ENCODE measurements around the gene SMOC1. TPM values are rescaled to one million over a fixed set of nuclear protein-coding genes. Genes with fewer than 3 reads are reported as not detected.

Gene SMOC1
- total RNA-seq, 1 experiment from 2014 or later: 0.14 TPM

DNA sequence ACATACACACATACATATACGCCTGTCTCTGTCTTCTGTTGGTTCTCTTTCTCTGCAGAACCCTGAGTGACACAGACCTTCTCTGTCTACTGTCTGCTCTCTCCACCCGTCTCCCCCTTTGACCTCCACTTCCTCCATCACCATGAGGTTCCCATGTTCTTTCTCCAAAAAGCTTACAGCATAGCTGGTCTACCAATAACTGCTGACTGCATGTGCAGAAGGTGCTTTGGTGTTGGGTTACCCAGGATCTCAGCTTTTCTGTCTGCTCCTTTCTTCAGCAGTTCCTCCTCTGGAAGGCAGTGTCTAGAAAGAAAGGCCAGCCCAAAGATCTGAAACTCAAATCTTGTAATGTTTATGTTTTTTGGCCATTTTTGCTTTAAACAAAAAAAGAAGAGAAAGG lies 125.6 kb downstream of the SMOC1 start:
- POLR2A ChIA-PET: no interaction called here
- H3K4me1 ChIP-seq: peaks cover 23% of the 10 kb centered on the region
- H3K9me3 ChIP-seq: no peaks in the 10 kb centered on the region
- Mint-ChIP-seq H3K36me3 (ENCODE audit: insufficient read depth, unreplicated experiment) (no peaks in the 10 kb centered on the region), H3K4me3 (ENCODE audit: unreplicated experiment) (no peak overlapping the region), H3K9me3 (ENCODE audit: unreplicated experiment) (no peaks in the 10 kb centered on the region), H3K27ac (ENCODE audit: unreplicated experiment) (peak overlapping the region; percentile 1), H3K4me1 (ENCODE audit: low read depth, unreplicated experiment) (peaks cover 24% of the 10 kb centered on the region), H3K27me3 (ENCODE audit: insufficient read depth, unreplicated experiment) (no peaks in the 10 kb centered on the region)
- no peak for TF ChIP-seq CTCF (IDR thresholded peaks at IDR 0.05; ENCODE audit: insufficient read depth in 1 of 2, low read depth in 1 of 2, low read length in 1 of 2, severe bottlenecking in 1 of 2, unreplicated experiment in 1 of 2)
- H3K27me3 ChIP-seq (replicated peaks; ENCODE audit: control insufficient read depth, insufficient read depth, low read length): no peaks in the 10 kb centered on the region
- intact Hi-C loops (cut with micrococcal nuclease; ENCODE audit: unreplicated experiment): no loop called here
- no peaks in the 10 kb centered on the region for H3K36me3 ChIP-seq (ENCODE audit: control insufficient read depth, insufficient read depth, low read length)
- DNase-seq: no peak
- BruUV-seq (replicated peaks): no TSS peak
- CTCF ChIA-PET: no interaction called here
- H3K4me3 ChIP-seq (ENCODE audit: low read depth, low read length): no peak overlapping the region

GRCh38 chr14:70005281-70005805 lies 126.1 kb downstream of the SMOC1 start:
- Mint-ChIP-seq H3K27me3 (ENCODE audit: insufficient read depth, unreplicated experiment) (no peaks in the 10 kb centered on the region), H3K36me3 (ENCODE audit: insufficient read depth, unreplicated experiment) (no peaks in the 10 kb centered on the region), H3K27ac (ENCODE audit: unreplicated experiment) (peak overlapping the region; percentile 1), H3K4me1 (ENCODE audit: low read depth, unreplicated experiment) (peaks cover 24% of the 10 kb centered on the region), H3K4me3 (ENCODE audit: unreplicated experiment) (no peak overlapping the region), H3K9me3 (ENCODE audit: unreplicated experiment) (no peaks in the 10 kb centered on the region)
- Histone ChIP-seq H3K4me1 (peaks cover 23% of the 10 kb centered on the region), H3K9me3 (no peaks in the 10 kb centered on the region), H3K36me3 (ENCODE audit: control insufficient read depth, insufficient read depth, low read length) (no peaks in the 10 kb centered on the region), H3K27me3 (replicated peaks; ENCODE audit: control insufficient read depth, insufficient read depth, low read length) (no peaks in the 10 kb centered on the region), H3K4me3 (ENCODE audit: low read depth, low read length) (no peak overlapping the region)
- TF ChIP-seq CTCF (IDR thresholded peaks at IDR 0.05; ENCODE audit: insufficient read depth in 1 of 2, low read depth in 1 of 2, low read length in 1 of 2, severe bottlenecking in 1 of 2, unreplicated experiment in 1 of 2): no peak
- POLR2A ChIA-PET: no interaction called here
- DNase-seq: peak; percentile 74 to 83
- intact Hi-C loops (cut with micrococcal nuclease; ENCODE audit: unreplicated experiment): no loop called here
- BruUV-seq (replicated peaks): no TSS peak
- CTCF ChIA-PET: no interaction called here

DNA sequence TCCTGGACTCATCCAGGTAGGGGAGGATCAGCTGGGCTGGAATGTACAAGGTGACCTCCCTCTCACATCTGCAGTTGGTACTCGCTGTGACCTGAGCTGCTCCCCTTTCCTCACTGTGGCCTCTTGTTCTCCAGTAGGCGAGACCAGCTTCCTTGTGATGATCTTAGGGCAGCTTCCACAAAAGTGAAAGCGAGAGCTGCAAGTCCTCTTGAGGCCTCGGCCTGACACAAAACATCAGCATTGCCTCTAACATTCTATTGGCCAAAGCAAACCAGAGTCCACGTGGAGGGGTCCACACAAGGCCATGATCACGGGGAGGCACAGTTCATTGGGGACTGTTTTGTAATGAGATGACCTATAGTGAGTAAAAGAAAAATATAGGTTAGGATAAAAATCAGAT lies 127.5 kb downstream of the SMOC1 start:
- no peaks in the 10 kb centered on the region for H3K9me3 Mint-ChIP-seq (ENCODE audit: unreplicated experiment)

More for the DNA sequence above, 127.5 kb downstream of the SMOC1 start:
- H3K27ac Mint-ChIP-seq (ENCODE audit: unreplicated experiment): no peak overlapping the region
- no peaks in the 10 kb centered on the region for H3K36me3 Mint-ChIP-seq (ENCODE audit: insufficient read depth, unreplicated experiment)
- no peaks in the 10 kb centered on the region for H3K27me3 Mint-ChIP-seq (ENCODE audit: insufficient read depth, unreplicated experiment)
- H3K9me3 ChIP-seq: no peaks in the 10 kb centered on the region
- H3K27me3 ChIP-seq (replicated peaks; ENCODE audit: control insufficient read depth, insufficient read depth, low read length): no peaks in the 10 kb centered on the region
- no TSS peak for BruUV-seq (replicated peaks)
- no peaks in the 10 kb centered on the region for H3K36me3 ChIP-seq (ENCODE audit: control insufficient read depth, insufficient read depth, low read length)
- DNase-seq: no peak
- no peak overlapping the region for H3K4me3 ChIP-seq (ENCODE audit: low read depth, low read length)
- intact Hi-C loops (cut with micrococcal nuclease; ENCODE audit: unreplicated experiment): no loop called here
- H3K4me1 Mint-ChIP-seq (ENCODE audit: low read depth, unreplicated experiment): peaks cover 24% of the 10 kb centered on the region
- no peak for TF ChIP-seq CTCF (IDR thresholded peaks at IDR 0.05; ENCODE audit: insufficient read depth in 1 of 2, low read depth in 1 of 2, low read length in 1 of 2, severe bottlenecking in 1 of 2, unreplicated experiment in 1 of 2)
- no peak overlapping the region for H3K4me3 Mint-ChIP-seq (ENCODE audit: unreplicated experiment)
- CTCF ChIA-PET: no interaction called here
- POLR2A ChIA-PET: no interaction called here
- peaks cover 23% of the 10 kb centered on the region for H3K4me1 ChIP-seq

All from Caco-2 (cell line).